Measurements from ENCODE around the gene AMIGO1. TPM values are rescaled to one million over a fixed set of nuclear protein-coding genes. Genes with fewer than 3 reads are reported as not detected.

The AMIGO1 gene
- total and polyA plus RNA-seq, 2 of the 8 experiments (the other 6 are each of a cell fraction or from before 2014, with no cell fraction given) = 1.5 to 2.7 TPM

GRCh38 chr1:109487261-109487660 is 22.3 kb downstream of the AMIGO1 start:
- Histone ChIP-seq H3K36me3 (ENCODE audit: control insufficient read depth in 2 of 4, insufficient read depth in 4 of 4, low read length in 3 of 4) (no peaks in the 10 kb centered on the region; a peak in 1 of 8 replicates), H2AK5ac (ENCODE audit: low read depth, low read length) (no peak overlapping the region), H3K9ac (replicated peaks in 1 of 4; ENCODE audit: extremely low read depth in 1 of 4, low read depth in 3 of 4, low read length in 3 of 4) (no peak overlapping the region), H4K20me1 (replicated peaks in 1 of 2; ENCODE audit: control insufficient read depth in 1 of 2, insufficient read depth in 2 of 2, low read length in 2 of 2) (no peaks in the 10 kb centered on the region), H3K9me3 (ENCODE audit: insufficient read depth in 2 of 2, low read depth in 1 of 2, low read length in 1 of 2) (no peaks in the 10 kb centered on the region), H4K8ac (ENCODE audit: extremely low read depth, insufficient read depth, low read length) (no peak overlapping the region; the same call in 1 of the 2 replicates), H3K4me2 (ENCODE audit: insufficient read depth in 1 of 2, low read depth in 2 of 2, low read length in 2 of 2) (no peak overlapping the region), H3K27ac (ENCODE audit: low read depth, low read length) (no peak overlapping the region), H3K79me1 (ENCODE audit: low read depth, low read length) (no peaks in the 10 kb centered on the region; the same call in 1 of the 2 replicates), H3K18ac (ENCODE audit: extremely low read depth, low read length) (no peak overlapping the region), H3K79me2 (ENCODE audit: control insufficient read depth in 1 of 2, insufficient read depth in 2 of 2, low read length in 2 of 2) (no peaks in the 10 kb centered on the region), H3K23me2 (ENCODE audit: low read depth, low read length) (peaks cover 16% of the 10 kb centered on the region), H2BK20ac (ENCODE audit: low read length) (no peak overlapping the region), H3K4me1 (replicated peaks in 1 of 4; ENCODE audit: control insufficient read depth in 3 of 4, insufficient read depth in 4 of 4, low read length in 3 of 4) (peaks cover 0 to 9% (median 2%) of the 10 kb centered on the region in 4 experiments; a peak in 3 of 7 replicates), H4K91ac (replicated peaks; ENCODE audit: insufficient read length, low read length) (no peak overlapping the region), H2BK15ac (ENCODE audit: low read length) (no peak overlapping the region), H3K4ac (replicated peaks; ENCODE audit: insufficient read length, low read depth, low read length) (no peak overlapping the region), H2BK5ac (ENCODE audit: low read depth, low read length) (no peak overlapping the region), H2BK12ac (ENCODE audit: low read depth, low read length) (no peak overlapping the region), H3K14ac (ENCODE audit: insufficient read length) (no peak overlapping the region), H3K27me3 (replicated peaks in 1 of 4; ENCODE audit: control insufficient read depth in 3 of 4, extremely low read depth in 1 of 4, insufficient read depth in 3 of 4, low read length in 3 of 4) (no peaks in the 10 kb centered on the region), H2BK120ac (replicated peaks; ENCODE audit: low read depth, low read length) (no peak overlapping the region), H4K5ac (ENCODE audit: insufficient read length, low read depth, low read length) (no peak overlapping the region), H3K4me3 (ENCODE audit: extremely low read depth in 1 of 4, insufficient read depth in 2 of 4, low read depth in 3 of 4, low read length in 4 of 4) (no peak overlapping the region), H3K56ac (replicated peaks; ENCODE audit: insufficient read length, low read depth, low read length) (no peak overlapping the region), H2AFZ (ENCODE audit: low read length) (no peak overlapping the region), H3K23ac (ENCODE audit: insufficient read length) (no peak overlapping the region)
- ChIA-PET POLR2A (ENCODE audit: partially characterized antibody) (interaction anchor here (0.6 to 1.6 kb wide), 3 partner anchors 61 to 429 kb away, joined by 3 to 4 read pairs (median 3); partner anchors contain the start of gene GNAI3), CTCF (ENCODE audit: partially characterized antibody) (interaction anchor here (8.8 to 43.7 kb wide), 3 partner anchors 8 to 47 kb away, joined by 95 to 1755 read pairs (median 666); partner anchors contain the start of genes AMIGO1, ATXN7L2 and GPR61)
- 77% methylated on average over 3 of the region's 5 CpGs; no CpG with 5 or more reads in 1 of the 2 experiments for WGBS, 2 experiments (ENCODE audit: extremely low coverage in 1 of 2, insufficient coverage in 1 of 2, insufficient read length in 1 of 2, insufficient replicate concordance in 2 of 2, low coverage in 1 of 2, low lambda C conversion rate in 2 of 2, missing lambda C conversion rate in 1 of 2)
- DNase-seq (ENCODE audit: low read depth in 1 of 2, low spot score in 2 of 2) (no peak), FAIRE-seq (no peak)
- TF ChIP-seq, protein P1, sequence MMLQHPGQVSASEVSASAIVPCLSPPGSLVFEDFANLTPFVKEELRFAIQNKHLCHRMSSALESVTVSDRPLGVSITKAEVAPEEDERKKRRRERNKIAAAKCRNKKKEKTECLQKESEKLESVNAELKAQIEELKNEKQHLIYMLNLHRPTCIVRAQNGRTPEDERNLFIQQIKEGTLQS (IDR thresholded peaks at IDR 0.05; ENCODE audit: insufficient read depth, low read depth, low read length) = no peak
- TF ChIP-seq NANOG (IDR thresholded peaks at IDR 0.05; ENCODE audit: insufficient read depth, low read depth, low read length, poor library complexity, severe bottlenecking) (no peak), KDM1A (IDR thresholded peaks at IDR 0.05; ENCODE audit: borderline replicate concordance, low read length) (no peak), SIX5 (IDR thresholded peaks at IDR 0.05; ENCODE audit: low read depth, low read length) (no peak), FOSL1 (IDR thresholded peaks at IDR 0.05; ENCODE audit: insufficient read depth, low read depth, low read length) (no peak), CBX5 (IDR thresholded peaks at IDR 0.05; ENCODE audit: low read depth, low read length) (no peak), YY1 (IDR thresholded peaks at IDR 0.05; ENCODE audit: low read depth, low read length) (no peak), EGR1 (IDR thresholded peaks at IDR 0.05; ENCODE audit: borderline replicate concordance, low read depth, low read length) (no peak), MAX (IDR thresholded peaks at IDR 0.05) (no peak), TAF7 (optimal IDR thresholded peaks at IDR 0.05; ENCODE audit: borderline replicate concordance, low read depth, low read length) (no peak), SUZ12 (IDR thresholded peaks at IDR 0.05; ENCODE audit: low read length) (no peak)
